HG02943 (cell line): ENCODE measurements around the gene CD320.

ENCODE experiments used
- ATAC-seq: cut with Tn5 transposase; IDR thresholded peaks from one replicate; pipeline ENCODE4 v1.9.1; 2021; ENCODE audit warnings: mild to moderate bottlenecking, low read depth, moderate library complexity; ENCODE audit not compliant: unreplicated experiment

The CD320 gene

GRCh38 chr19:8255426-8256125, 52.6 kb downstream of the CD320 start:
- ATAC-seq: no peak

- ATAC-seq: no peak
Measured at GRCh38 chr19:8254286-8255001, 53.7 kb downstream of the CD320 start.

- ATAC-seq: no peak
Measured at GRCh38 chr19:8253678-8254077, 54.5 kb downstream of the CD320 start.

- ATAC-seq: no peak
Measured at GRCh38 chr19:8252922-8253589, 55.1 kb downstream of the CD320 start.
